K562 (cell line): ENCODE data around the gene CMTM4. TPM values are rescaled to one million over a fixed set of nuclear protein-coding genes. Genes with fewer than 3 reads are reported as not detected.

Source experiments
- ARID1B ChIP-seq: fragments of 450-650 bp; IDR thresholded peaks from 2 replicates; pipeline ENCODE4 v1.6.1; 2016; ENCODE audit warnings: antibody characterized with exemption, mild to moderate bottlenecking, inconsistent platforms
- ARID3A ChIP-seq: IDR thresholded peaks from 2 replicates; pipeline ENCODE4 v1.6.1; 2012; ENCODE audit warnings: low read depth, low read length, improper control_type of control experiment, borderline replicate concordance
- ASH1L ChIP-seq: fragments of 450-650 bp; IDR thresholded peaks from 2 replicates; pipeline ENCODE4 v1.6.1; 2018; ENCODE audit warnings: borderline replicate concordance, mild to moderate bottlenecking, low read depth; ENCODE audit not compliant: partially characterized antibody
- BCOR ChIP-seq: fragments of 450-650 bp; IDR thresholded peaks from 2 replicates; pipeline ENCODE4 v1.6.1; 2016
- CTBP1 ChIP-seq: fragments of 450-650 bp; IDR thresholded peaks from 2 replicates; pipeline ENCODE4 v1.6.1; 2016; ENCODE audit warnings: borderline replicate concordance
- DMBX1 ChIP-seq: fragments of 250-450 bp; sonication (Bioruptor Pico); IDR thresholded peaks from 2 replicates; pipeline ENCODE4 v1.8.0; 2022; ENCODE audit warnings: inconsistent platforms, mild to moderate bottlenecking, moderate library complexity, borderline replicate concordance
- EGR1 ChIP-seq: fragments of 450-650 bp; conservative IDR thresholded peaks from 2 replicates; pipeline ENCODE4 v1.6.1; 2017; ENCODE audit warnings: mild to moderate bottlenecking
- ELK1 ChIP-seq: sonication (generic); formaldehyde crosslinking; IDR thresholded peaks from 2 replicates; pipeline ENCODE4 v1.8.1; 2022; ENCODE audit warnings: missing genetic modification reagents
- EWSR1 ChIP-seq: fragments of 450-650 bp; IDR thresholded peaks from 2 replicates; pipeline ENCODE4 v1.6.1; 2018; ENCODE audit warnings: borderline replicate concordance, mild to moderate bottlenecking, low read depth, moderate library complexity; ENCODE audit not compliant: partially characterized antibody
- FOXA1 ChIP-seq: fragments of 450-650 bp; IDR thresholded peaks from 2 replicates; pipeline ENCODE4 v1.6.1; 2016; ENCODE audit warnings: mild to moderate bottlenecking, borderline replicate concordance
- KLF13 ChIP-seq: fragments of 450-650 bp; IDR thresholded peaks from 2 replicates; pipeline ENCODE4 v1.6.1; 2016; ENCODE audit warnings: missing genetic modification characterization, low read depth, mild to moderate bottlenecking, missing compliant biosample characterization, moderate library complexity, borderline replicate concordance
- LCOR ChIP-seq: sonication (generic); formaldehyde crosslinking; IDR thresholded peaks from 2 replicates; pipeline ENCODE4 v1.8.0; 2022; ENCODE audit warnings: mild to moderate bottlenecking, missing genetic modification reagents
- MAZ ChIP-seq, 2 experiments: fragments of 450-650 bp in 1 of 2; sonication (generic) in 1 of 2; formaldehyde crosslinking; IDR thresholded peaks in 1 of 2; conservative IDR thresholded peaks in 1 of 2; 2 replicates each; pipeline versions ENCODE4 v1.4.0 to v1.5.0; 2020; ENCODE audit warnings: mild to moderate bottlenecking in 1 of 2, missing genetic modification reagents in 1 of 2
- MNT ChIP-seq, 2 experiments: fragments of 450-650 bp; conservative IDR thresholded peaks; 2 replicates each; pipeline ENCODE4 v1.6.1; 2017; ENCODE audit warnings: mild to moderate bottlenecking in 2 of 2, moderate library complexity in 2 of 2
- NCOA1 ChIP-seq: fragments of 450-650 bp; IDR thresholded peaks from 2 replicates; pipeline ENCODE4 v1.6.1; 2016; ENCODE audit warnings: low read depth
- POLR3A ChIP-seq: IDR thresholded peaks from 2 replicates; pipeline ENCODE4 v1.6.1; 2011; ENCODE audit warnings: borderline replicate concordance, mild to moderate bottlenecking, moderate library complexity; ENCODE audit not compliant: insufficient read length, insufficient read depth; ENCODE audit errors: extremely low read depth
- SNRNP70 ChIP-seq: fragments of 200-400 bp; formaldehyde crosslinking; optimal IDR thresholded peaks from 2 replicates; pipeline ENCODE3; 2017; ENCODE audit warnings: low read depth, low read length
- SOX6 ChIP-seq: fragments of 450-650 bp; IDR thresholded peaks from 2 replicates; pipeline ENCODE4 v1.6.1; 2014; ENCODE audit warnings: mild to moderate bottlenecking
- TCFL5 ChIP-seq: fragments of 250-450 bp; sonication (Bioruptor Pico); conservative IDR thresholded peaks from 2 replicates; pipeline ENCODE4 v1.6.1; 2021; ENCODE audit warnings: mild to moderate bottlenecking, moderate library complexity, matching md5 sums
- ZNF449 ChIP-seq: fragments of 250-450 bp; sonication (Bioruptor Pico); IDR thresholded peaks from 2 replicates; pipeline ENCODE4 v1.8.0; 2022; ENCODE audit warnings: moderate library complexity, mild to moderate bottlenecking, inconsistent platforms
- ZNF507 ChIP-seq: conservative IDR thresholded peaks from 2 replicates; pipeline ENCODE4 v1.6.1; 2017; ENCODE audit warnings: missing genetic modification characterization, missing compliant biosample characterization
- ZNF695 ChIP-seq: fragments of 450-650 bp; formaldehyde crosslinking; IDR thresholded peaks from 2 replicates; pipeline ENCODE4 v1.4.0; 2020; ENCODE audit warnings: mild to moderate bottlenecking, moderate library complexity
- ZSCAN32 ChIP-seq: fragments of 450-650 bp; formaldehyde crosslinking; IDR thresholded peaks from 2 replicates; pipeline ENCODE4 v1.4.0; 2020; ENCODE audit warnings: mild to moderate bottlenecking, moderate library complexity
- polyA plus RNA-seq, 8 experiments: library from polyadenylated mRNA; depleted of rRNA in 4 of 8; stranded (reverse) in 5 of 8; unstranded in 3 of 8; fragments of >200 nt; fragmentation: Nextera tagmentation in 2 of 8; fragmentation: Illumina TruSeq in 1 of 8; extraction: Ambion mirVana in 2 of 8; extraction: Trizol in 1 of 8; gene quantifications; 2 replicates each; pipeline versions ENCODE4 v1.2.1 to v1.2.3, GENCODE V29; 2011 to 2014; ENCODE audit warnings: inconsistent platforms in 1 of 8, missing spikeins in 1 of 8
- total RNA-seq, 7 experiments: library from RNA; depleted of rRNA in 6 of 7; stranded (reverse); fragments of >200 nt in 6 of 7; fragmentation: Illumina TruSeq in 2 of 7; extraction: Trizol in 2 of 7; gene quantifications; 2 replicates each; pipeline versions ENCODE4 v1.2.1 to v1.2.3, GENCODE V29; 2011 to 2021; ENCODE audit warnings: low replicate concordance in 1 of 7

The CMTM4 gene
- total and polyA plus RNA-seq, 9 of the 15 experiments (the other 6 are each of a cell fraction or from before 2014, with no cell fraction given): 2.0 to 21.3 (median 12.5) TPM

- TF ChIP-seq MNT (conservative IDR thresholded peaks at IDR 0.05) (peak in 1 of 2 experiments; percentile 58; a peak in 2 of 4 replicates), ZSCAN32 (no peak), ELK1 (CRISPR knock-in tag) (no peak), BCOR (no peak), LCOR (CRISPR knock-in tag) (no peak), ARID3A (no peak), ASH1L (no peak), ZNF449 (CRISPR knock-in tag) (no peak), SOX6 (no peak), CTBP1 (no peak), ZNF695 (CRISPR knock-in tag) (no peak), TCFL5 (CRISPR knock-in tag) (no peak), ZNF507 (tag) (no peak), MAZ (CRISPR knock-in tag; conservative IDR thresholded peaks at IDR 0.05 in 1 of 2, IDR thresholded peaks at IDR 0.05 in 1 of 2) (peak; percentile 72 to 80; a peak in 3 of 4 replicates), NCOA1 (no peak; the same call in 1 of the 2 replicates), KLF13 (tag) (no peak; the same call in 1 of the 2 replicates), SNRNP70 (no peak), ARID1B (no peak), EGR1 (peak; percentile 45; the same call in 1 of the 2 replicates), EWSR1 (no peak), POLR3A (no peak), FOXA1 (no peak), DMBX1 (CRISPR knock-in tag) (no peak)
Measured at GRCh38 chr16:66605177-66605978, 91.2 kb downstream of the CMTM4 start (continued).
